T-helper 1 cell (primary cell): Measurements from ENCODE around the gene OPRL1.
A peak's percentile ranks its signal among the peaks of the same experiment; 100 is the strongest.
"Not testable (repeated sequence)": the region's sequence is repeated elsewhere in the genome, so short reads cannot be mapped to it uniquely, and the experiment has no call there.

Source experiments
- DNase-seq, 5 donors: peaks; one replicate each; pipeline ENCODE4 v3.0.0-alpha.2; 2012 to 2020

Gene OPRL1

GRCh38 chr20:64087226-64087825 lies 7.4 kb downstream of the OPRL1 start:
- not testable (repeated sequence) for DNase-seq

- not testable (repeated sequence) for DNase-seq
These were observed 8.7 kb downstream of the OPRL1 start for GRCh38 chr20:64088586-64088985.

GRCh38 chr20:64090165-64090564 lies 10.3 kb downstream of the OPRL1 start:
- no peak for DNase-seq

GRCh38 chr20:64091340-64091739 lies 11.5 kb downstream of the OPRL1 start:
- no peak for DNase-seq

GRCh38 chr20:64091770-64092169 lies 11.9 kb downstream of the OPRL1 start:
- no peak for DNase-seq

GRCh38 chr20:64092258-64093012 lies 12.6 kb downstream of the OPRL1 start:
- DNase-seq, result no peak

GRCh38 chr20:64093013-64093503 lies 13.2 kb downstream of the OPRL1 start:
- DNase-seq, result no peak

GRCh38 chr20:64095455-64095854 lies 15.6 kb downstream of the OPRL1 start:
- DNase-seq, result no peak

- DNase-seq, result no peak
These were observed 16.0 kb downstream of the OPRL1 start for GRCh38 chr20:64095927-64096326.

- DNase-seq, result no peak
These were observed 16.7 kb downstream of the OPRL1 start for GRCh38 chr20:64096535-64096934.

- DNase-seq, result no peak
These were observed 18.7 kb downstream of the OPRL1 start for GRCh38 chr20:64098471-64099013.

GRCh38 chr20:64099086-64099786 lies 19.4 kb downstream of the OPRL1 start:
- no peak for DNase-seq

GRCh38 chr20:64099880-64100565 lies 20.1 kb downstream of the OPRL1 start:
- DNase-seq, result peak in 1 of 5 donors; percentile 54

- no peak for DNase-seq
These were observed 20.6 kb downstream of the OPRL1 start for GRCh38 chr20:64100566-64100888.

GRCh38 chr20:64100946-64101688 lies 21.2 kb downstream of the OPRL1 start:
- no peak for DNase-seq

- DNase-seq, result peak; percentile 37 to 60 (median 57)
These were observed 22.1 kb downstream of the OPRL1 start for GRCh38 chr20:64101731-64102621.

- DNase-seq, result peak in 1 of 5 donors; percentile 14
These were observed 22.9 kb downstream of the OPRL1 start for GRCh38 chr20:64102647-64103354.

GRCh38 chr20:64103871-64104666 lies 24.2 kb downstream of the OPRL1 start:
- no peak for DNase-seq

- DNase-seq, result no peak
These were observed 25.0 kb downstream of the OPRL1 start for GRCh38 chr20:64104667-64105451.
